Measurements from ENCODE around the gene CLC.

- TF ChIP-seq CTCF (IDR thresholded peaks at IDR 0.05) (no peak), POLR2A (IDR thresholded peaks at IDR 0.05) (no peak)
These were observed 2.6 kb upstream of the CLC start for GRCh38 chr19:39740395-39740794.

All from uterus (tissue), 2 donors.